OCI-LY3 (cell line): Measurements from ENCODE around the gene CYBC1.

Experiments
- CTCF ChIP-seq: fragments of 200-600, 300-600 bp; sonication (generic); IDR thresholded peaks from 2 replicates; pipeline ENCODE4 v1.5.1; 2014; ENCODE audit warnings: antibody characterized with exemption, low read length, low read depth
- EZH2phosphoT487 ChIP-seq: fragments of 200-600 bp; shearing (Covaris generic); IDR thresholded peaks from 2 replicates; pipeline ENCODE4 v1.6.1; 2018; ENCODE audit warnings: antibody characterized with exemption, mixed run types, low read depth

DNA sequence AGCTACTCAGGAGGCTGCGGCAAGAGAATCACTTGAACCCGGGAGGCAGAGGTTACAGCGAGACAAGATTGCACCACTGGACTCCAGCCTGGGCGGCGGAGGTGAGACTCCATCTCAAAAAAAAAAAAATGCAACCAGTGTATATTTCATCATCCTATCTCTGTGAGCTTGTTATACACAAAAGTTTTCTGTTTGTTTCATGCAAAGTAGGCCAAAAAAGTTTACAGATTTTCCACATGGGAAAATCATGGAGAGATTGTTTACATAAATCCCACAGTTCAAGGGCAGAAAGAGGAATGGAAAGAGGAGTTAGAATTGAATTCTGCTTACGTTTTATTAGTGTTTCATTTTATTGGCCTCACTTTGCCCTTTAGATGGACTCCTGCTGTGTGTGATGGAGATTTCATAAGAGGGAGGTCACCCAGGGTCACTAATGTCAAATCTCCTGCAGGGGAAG lies 32.7 kb upstream of the CYBC1 start:
- TF ChIP-seq CTCF (no peak), EZH2phosphoT487 (no peak)
